HS-27A (cell line): ENCODE measurements around the gene HTR3D.
"Not testable (repeated sequence)": the region's sequence is repeated elsewhere in the genome, so short reads cannot be mapped to it uniquely, and the experiment has no call there.

Experiments
- DNase-seq: peaks from one replicate; pipeline ENCODE4 v3.0.0-alpha.2; 2012; ENCODE audit warnings: low read depth, missing footprints

Gene HTR3D

DNA sequence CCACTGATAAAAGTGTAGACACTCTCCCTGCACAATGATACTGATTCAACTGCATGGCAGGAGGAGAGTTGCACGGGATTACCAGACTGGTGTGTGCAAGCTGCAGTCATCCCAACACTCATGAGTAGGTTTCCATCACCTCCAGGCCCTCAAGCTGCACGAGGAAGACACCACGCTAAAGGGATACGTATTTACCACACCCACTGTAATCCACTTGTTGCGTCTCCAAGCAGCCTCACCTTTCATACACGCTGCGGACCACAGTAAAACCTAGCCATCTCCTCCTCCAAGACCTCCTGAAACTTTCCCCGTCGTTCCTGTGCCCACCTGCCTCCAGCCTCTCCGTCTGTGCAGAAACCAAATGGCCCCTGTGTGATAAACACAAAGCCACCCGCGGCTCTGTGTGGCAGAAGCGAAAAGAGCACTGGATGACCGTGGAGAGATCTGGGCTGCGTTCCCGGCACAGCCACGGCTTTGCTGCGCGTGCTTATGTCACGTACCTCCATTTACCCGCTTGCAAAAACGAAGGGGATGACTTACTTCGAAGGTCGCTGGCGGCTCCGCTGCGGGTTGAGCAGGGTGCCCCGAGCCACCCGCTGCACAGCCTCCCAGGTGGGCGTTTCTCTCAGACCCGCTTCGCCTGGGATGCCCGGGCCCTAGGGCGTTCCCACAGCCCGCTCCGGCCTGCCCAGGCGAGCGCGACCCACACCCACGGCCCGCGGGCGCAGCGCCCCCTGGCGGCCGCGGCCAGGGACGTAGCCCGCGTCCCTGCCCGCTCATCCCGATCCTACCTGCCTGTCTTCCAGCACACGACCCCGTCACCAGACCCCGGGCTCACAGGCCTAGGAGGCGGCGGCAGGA, 14.5 kb upstream of the HTR3D start:
- no peak for DNase-seq

DNA sequence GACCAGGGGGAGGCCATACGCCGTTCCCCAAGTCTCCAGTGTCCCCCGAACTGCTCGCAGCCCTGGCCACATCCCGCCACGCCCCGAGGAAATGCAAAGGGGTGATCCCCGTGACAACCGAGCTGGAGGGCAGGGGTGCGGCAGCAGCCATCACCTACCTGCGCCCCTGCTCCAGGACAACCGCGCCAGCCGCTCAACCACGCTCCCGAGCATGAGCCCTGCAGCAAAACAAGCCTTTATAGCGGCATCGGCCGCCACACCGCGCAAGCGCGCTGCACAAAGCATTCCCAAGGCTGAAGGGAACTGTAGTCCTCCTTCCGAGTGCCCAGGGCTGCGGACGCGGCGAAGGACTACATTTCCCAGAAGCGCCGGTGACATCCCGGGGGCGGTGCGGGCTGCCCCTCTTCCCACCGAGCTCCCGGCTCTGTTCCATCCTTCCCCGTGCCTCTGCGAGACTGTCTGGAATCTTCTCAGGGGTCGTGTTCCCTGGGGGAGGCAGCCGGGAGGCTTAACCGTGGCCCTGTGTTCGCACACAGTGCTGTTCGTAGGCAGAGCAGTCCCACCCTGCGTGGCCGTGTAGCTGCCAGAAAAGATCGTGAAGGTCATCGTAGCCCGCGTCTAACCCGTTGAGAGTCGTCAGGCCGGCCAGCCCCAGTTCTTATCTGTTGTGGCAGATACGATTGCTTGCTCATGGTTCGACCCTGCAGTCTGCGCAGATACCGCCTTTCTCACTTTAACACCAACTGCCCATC, 13.7 kb upstream of the HTR3D start, which contains the start of gene ABCC5:
Gene ABCC5, minus strand, starts transcription at position 213 of the 752 bp plus-strand sequence. CDS start 3,492 bp downstream, outside the sequence.
- DNase-seq, result peak; percentile 69

DNA sequence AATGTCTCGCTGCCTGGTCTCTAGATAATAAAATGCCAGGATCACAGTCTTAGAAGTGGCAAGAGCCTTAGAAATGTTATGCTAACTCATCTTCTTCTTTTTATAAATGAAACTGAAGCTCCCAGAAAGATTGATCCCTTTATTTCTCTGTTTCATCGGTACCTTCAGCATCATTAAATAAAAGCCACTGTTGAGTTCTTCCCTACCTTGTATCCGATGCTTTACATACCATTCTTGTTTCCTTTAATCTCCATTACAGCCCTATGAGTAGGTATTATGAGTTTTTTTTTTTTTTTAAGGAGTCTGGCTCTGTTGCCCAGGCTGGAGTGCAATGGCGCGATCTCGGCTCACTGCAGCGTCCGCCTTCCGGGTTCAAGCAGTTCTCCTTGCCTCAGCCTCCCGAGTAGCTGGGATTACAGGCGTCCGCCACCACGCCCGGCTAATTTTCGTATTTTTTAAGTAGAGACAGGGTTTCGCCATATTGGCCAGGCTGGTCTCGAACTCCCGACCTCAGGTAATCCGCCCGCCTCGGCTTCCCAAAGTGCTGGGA, 13.0 kb upstream of the HTR3D start:
- no peak for DNase-seq

DNA sequence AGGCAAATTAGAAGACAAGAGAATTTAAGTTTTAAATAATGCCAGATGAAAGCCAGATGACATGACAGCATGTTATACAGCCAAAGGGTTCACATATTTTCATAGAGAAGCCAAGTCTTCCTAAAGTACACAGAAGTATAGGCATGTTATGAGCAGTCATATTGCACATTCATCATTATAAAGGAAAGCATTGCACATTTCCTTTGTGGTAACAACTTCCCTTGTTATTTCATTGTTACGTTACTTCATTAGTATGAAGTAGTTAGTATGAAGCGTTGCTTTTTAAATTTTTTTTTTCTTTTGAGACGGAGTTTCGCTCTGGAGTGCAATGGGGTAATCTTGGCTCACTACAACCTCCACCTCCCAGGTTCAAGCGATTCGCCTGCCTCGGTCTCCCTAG, 9.2 kb upstream of the HTR3D start:
- DNase-seq, result no peak

DNA sequence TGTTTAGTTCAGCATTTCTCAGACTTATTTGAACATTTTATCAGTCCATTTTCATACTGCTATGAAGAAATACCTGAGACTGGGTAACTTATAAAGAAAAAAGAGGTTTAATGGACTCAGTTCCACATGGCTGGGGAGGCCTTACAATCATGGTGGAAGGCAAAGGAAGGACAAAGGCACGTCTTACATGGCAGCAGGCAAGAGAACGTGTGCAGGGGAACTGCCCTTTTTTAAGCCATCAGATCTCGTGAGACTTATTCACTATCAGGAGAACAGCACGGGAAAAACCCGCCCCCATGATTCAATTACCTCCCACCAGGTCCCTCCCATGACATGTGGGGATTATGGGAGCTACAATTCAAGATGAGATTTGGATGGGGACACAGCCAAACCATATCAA, 6.3 kb upstream of the HTR3D start:
- DNase-seq, result not testable (repeated sequence)

DNA sequence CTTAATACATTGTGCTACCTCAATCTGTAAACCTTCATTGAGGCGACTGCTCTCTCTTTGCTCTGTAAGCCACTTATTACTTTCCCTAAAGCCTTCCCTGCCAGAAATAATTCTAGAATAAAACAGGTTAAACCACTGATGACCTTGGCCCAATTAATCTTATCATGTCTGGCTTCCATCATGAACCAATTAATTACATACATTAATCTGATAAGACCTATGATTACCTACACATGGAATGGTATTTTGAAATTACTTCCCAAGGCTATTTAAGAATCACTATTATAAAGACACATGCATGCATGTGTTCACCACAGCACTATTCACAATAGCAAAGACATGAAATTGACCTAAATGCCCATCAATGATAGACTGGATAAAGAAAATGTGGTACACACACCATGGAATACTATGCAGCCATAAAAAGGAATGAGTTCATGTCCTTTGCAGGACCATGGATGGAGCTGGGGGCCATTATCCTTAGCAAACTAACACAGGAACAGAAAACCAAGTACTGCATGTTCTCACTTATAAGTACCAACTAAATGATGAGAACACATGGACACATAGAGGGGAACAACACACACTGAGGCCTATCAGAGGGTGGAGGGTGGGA, 3.2 kb upstream of the HTR3D start:
- DNase-seq, result not testable (repeated sequence)

DNA sequence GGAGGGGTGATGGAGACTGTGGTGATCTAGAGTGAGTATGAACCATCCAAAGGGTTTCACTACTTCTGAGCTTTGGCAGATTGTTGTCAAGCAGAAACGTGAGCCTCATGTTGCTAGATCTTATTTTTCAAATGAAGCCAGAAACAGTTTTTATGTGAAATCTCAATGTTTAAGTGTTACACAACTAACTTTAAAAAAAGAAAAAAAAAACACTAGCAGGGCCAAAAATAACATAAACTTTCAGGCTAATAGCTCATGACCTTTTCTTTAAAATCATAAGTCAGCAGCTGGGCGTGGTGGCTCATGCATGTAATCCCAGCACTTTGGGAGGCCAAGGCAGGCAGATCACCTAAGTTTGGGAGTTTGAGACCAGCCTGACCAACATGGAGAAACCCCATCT, 2.1 kb upstream of the HTR3D start:
- DNase-seq, result no peak

DNA sequence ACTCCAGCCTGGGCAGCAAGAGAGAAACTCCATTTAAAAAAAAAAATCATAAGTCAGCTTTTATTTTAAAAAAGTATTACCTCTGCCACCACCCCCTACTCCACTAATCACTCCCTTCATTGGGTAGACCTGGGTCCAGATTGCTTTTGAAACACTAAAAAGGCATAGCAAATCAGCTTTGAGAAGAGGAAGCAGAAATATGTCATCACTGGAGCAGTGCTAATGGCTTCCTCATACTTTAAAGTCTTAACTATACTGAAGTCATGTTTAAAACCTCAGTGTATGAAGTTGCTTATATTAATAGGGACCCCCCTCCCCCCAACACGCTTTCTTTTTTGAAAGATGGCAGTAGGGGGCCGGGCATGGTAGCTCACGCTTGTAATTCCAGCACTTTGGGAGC, 1.0 kb upstream of the HTR3D start:
- no peak for DNase-seq

DNA sequence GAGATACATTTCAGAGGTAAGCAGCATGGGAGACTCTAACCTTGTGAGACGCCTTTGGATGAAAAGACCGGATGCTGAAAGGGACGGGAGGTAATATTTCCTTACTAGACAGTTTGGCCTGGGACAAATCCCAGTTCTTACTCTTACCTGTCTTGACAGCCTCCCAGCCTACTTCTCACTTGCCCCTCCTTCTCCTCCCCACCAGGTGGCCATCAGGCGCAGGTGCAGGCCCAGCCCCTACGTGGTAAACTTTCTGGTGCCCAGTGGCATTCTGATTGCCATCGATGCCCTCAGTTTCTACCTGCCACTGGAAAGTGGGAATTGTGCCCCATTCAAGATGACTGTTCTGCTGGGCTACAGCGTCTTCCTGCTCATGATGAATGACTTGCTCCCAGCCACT, 6.3 kb downstream of the HTR3D start:
- DNase-seq, result no peak

DNA sequence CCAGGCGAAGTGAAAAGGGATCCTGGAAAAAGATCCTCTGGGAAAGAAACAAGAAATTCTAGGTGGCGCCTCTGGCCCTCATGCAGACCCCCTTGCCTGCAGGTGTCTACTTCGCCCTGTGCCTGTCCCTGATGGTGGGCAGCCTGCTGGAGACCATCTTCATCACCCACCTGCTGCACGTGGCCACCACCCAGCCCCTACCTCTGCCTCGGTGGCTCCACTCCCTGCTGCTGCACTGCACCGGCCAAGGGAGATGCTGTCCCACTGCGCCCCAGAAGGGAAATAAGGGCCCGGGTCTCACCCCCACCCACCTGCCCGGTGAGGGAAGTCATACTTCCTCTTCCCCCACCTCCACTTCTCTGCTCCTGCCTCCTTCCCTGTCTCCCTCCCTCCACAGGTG, 6.8 kb downstream of the HTR3D start:
- not testable (repeated sequence) for DNase-seq

DNA sequence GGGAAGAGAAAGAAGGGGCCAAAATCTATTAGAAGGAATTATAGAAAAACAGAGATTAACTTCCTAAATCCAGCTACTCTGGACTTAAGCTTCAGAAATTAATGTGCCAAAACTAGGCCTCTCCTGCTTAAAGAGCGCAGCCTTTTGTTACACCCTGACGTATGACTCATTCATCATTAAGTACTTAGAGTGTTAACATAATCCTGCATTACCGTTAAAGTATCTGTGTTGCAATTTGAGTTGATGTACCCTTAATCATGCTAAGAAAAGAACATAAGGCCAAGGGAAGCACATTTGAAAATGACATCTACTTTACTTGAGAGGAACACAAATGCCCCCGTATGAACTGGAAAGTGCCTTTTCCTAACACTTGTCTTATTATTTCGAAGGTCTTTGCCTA, 7.9 kb downstream of the HTR3D start:
- no peak for DNase-seq

DNA sequence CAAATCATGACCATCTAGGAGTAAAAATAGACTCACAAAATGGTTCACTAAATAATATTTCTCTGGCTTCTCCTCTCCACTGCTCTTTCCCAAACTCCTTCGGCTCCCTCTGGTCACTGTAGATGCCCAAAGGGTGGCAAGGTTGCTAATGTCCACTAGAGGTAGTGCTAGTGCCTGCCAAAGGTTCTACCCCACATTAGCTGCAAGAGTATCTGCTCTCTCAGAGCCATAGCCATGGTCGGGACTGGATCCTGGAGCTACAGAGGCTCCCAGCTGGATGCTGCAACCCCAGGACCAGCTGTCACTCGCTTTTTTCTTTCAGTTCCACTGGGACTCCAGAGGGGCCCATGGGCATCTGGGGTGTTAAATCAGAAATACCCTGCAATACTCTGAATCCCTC, 8.5 kb downstream of the HTR3D start:
- peak; percentile 5 for DNase-seq

DNA sequence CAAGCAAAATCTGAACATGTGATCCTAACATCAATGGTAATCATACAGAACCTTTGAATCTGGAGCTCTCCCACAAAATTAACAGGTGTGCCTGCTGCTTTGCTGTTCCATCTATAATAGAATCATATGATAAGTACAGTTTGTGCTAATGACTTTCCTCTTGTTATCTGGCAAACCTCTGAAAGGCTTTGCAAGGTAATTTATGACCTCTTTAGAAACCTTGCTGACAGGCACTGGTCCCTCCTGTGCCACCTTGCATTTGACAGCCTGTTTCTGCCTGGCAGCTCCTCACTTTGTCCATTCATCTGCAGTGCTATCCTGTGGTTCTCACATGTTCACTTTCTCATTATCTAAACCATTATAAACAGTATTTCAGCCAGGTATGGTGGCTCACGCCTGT, 11.1 kb downstream of the HTR3D start:
- no peak for DNase-seq

DNA sequence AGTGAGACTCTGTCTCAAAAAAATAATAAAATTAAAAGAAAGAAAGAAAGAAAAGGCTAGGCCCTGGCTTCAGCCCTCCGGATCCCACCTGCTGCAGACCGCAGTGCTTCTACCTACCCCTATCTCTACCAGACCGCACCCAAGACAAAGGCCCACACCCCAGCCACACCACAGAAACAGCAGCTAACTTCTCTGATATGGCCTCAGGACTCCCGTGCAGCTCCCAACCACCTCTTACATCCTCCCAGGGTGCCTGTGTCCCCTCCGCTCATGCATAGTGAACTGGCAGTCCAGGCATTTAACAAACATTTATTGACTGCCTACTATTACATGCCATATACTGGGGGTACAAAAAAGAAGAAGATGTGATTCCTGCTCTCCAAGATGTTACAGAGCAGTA, 14.5 kb downstream of the HTR3D start:
- DNase-seq, result no peak

DNA sequence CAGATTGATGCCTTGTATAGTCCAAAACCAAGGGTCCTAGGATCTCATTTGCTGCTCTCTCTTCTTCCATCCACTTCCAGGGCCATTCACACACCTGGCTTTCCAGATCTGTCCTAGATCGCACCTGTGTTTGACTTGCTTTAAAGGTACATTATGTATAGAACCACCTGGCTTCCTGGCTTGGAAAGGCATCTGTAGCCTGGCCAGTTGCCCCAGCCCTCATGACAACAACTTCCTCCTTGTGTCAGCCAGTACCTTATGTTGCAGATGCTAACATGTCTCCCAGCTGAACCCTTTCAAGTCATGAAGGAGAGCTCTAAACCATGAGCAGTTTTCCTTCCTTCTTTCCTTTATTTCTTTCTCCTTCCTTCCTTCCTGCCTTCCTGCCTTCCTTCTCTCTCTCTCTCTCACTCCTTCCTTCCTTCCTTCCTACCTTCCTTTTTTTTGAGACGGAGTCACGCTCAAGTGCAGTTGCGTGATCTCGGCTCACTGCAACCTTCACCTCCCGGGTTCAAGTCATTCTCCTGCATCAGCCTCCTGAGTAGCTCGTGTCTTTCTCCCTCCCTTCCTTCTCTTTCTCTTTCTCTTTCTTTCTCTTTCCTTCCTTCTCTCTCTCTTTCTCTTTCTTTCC, 18.8 kb downstream of the HTR3D start:
- no peak for DNase-seq

DNA sequence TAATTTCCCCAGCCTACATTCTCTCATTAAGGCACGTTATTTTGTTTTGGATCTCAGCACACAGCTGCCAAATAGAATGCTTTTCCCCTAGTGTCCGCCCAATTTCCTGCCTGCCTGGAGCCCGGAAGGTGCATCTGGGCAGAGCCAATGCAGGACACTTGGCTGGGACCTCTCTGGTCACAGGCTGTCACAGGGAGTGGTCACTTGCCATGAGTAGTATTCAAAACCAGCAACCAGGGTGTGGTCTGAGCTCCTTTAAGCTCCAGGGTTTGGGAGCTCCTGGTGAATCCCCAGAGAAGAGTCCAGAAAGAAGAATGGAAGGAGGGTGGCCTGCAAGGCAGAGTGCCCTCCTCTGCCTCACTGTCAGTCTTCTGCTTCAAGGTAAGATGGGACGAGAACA, 21.2 kb downstream of the HTR3D start, which contains the start of gene HTR3C:
Gene HTR3C, plus strand, starts transcription at position 281 of the 400 bp plus-strand sequence. Its CDS starts 34 bp downstream, at position 315.
- no peak for DNase-seq

DNA sequence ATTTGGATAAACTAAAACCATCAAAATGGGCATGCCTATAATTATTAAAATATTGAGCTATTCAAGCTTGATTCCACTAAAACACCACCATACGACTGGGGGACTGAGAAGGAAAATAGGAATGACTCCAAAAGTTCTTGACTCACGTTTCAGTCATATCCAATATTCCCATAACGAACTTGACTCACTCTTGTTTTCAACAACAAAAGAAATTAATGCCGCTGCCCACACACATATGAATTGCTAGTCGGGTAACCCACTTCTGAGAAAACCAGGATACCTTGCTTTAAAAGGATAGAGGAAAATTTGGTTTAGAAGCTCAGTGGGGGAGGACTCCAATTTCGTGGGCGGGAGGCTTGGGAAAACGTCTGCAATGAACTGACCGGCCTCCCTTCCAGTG, 26.5 kb downstream of the HTR3D start:
- DNase-seq, result no peak

DNA sequence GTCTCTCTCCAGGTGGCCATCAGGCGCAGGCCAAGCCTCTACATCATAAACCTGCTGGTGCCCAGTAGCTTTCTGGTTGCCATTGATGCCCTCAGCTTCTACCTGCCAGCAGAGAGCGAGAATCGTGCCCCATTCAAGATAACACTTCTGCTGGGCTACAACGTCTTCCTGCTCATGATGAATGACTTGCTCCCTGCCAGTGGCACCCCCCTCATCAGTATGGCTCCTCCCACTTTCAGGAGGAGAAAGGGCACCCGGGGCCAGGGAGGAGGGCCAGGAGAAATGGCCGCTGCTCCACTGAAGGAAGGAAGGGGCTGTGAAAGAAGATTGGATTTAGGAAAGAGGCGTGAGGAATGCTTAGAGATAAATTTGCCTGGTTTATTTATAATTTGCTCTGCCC, 27.9 kb downstream of the HTR3D start:
- DNase-seq, result no peak

DNA sequence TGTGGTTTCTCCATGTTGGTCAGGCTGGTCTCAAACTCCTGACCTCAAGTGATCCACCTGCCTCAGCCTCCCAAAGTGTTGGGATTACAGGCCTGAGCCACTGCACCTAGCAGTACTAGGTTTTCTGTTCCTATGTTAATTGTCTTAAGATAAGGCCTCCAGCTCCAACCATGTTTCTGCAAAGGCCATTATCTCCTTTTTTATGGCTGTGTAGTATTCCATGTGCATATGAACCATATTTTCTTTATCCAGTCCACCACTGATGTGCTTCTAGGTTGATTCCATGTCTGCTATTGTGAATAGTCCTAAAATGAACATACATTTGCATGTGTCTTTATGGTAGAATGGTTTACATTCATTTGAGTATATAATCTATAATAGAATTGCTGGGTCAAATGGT, 31.1 kb downstream of the HTR3D start:
- no peak for DNase-seq

DNA sequence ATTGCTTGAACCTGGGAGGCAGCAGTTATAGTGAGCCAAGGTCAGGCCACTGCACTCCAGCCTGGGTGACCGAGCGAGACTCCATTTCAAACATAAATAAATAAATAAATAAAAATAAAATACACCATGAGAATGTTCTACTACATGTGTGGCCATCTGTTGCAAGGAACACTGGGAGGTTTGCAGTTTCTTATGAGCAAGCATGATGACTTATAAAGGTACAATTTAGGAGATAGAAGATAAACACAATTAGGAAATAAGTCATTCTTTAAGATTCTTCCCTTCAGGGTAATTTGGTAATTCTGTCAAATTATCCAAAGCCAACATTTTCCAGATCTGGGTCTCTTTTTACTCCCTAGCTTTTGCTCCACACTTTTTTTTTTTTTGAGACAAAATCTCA, 34.7 kb downstream of the HTR3D start:
- DNase-seq, result no peak

DNA sequence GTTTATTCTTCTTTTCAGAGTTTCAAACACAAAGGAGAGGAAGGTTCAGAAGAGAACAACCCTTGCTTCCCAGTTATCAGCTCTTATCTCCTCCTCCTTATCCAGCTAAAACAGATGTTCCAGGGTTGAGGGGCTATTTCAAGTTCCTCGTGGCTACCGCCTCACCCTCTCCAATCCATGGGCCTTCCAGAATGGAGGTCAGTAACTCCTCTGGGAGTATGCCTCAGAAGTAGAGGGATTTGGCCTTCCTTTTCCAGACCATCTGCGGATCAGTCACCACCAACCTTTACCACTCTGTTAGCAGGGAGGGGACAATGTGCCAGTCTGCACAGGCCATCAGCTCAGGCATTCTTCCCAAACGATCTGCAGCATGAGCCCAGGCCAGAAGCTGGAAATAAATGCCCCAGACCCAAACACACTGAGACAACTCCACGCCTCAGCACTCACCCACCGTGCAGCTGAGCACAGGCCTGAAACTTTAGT, 36.1 kb downstream of the HTR3D start:
- DNase-seq, result no peak

DNA sequence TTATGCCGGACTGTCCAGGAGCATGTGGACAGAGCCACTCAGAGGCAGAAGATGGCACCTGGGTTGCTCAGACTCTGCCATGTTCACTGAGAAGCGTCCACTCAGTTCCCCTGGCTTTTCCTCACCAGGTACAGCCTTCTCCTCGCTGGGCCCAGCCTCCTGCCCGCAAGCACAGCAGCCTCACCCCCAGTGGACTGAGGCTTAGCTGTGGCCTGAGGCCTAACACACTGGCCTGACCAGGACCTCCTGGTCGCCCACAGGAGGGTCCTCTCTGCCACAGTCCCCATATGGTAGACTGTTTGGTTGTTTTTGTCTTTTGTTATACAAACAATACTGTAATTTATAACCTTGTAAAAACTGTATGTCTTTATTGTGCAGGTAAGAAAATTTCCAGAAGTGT, 36.8 kb downstream of the HTR3D start:
- DNase-seq, result no peak
